Stimulated activated naive CD4-positive, alpha-beta T cell (primary cell): ENCODE results near the gene PPA2.
"Not testable (repeated sequence)": the region's sequence is repeated elsewhere in the genome, so short reads cannot be mapped to it uniquely, and the experiment has no call there.

Source experiments
- DNase-seq, 6 experiments: peaks; one replicate each; lab custom pipeline; 2025; lab: John Stamatoyannopoulos, UW

The PPA2 gene

GRCh38 chr4:105473324-105474098, at the start of gene PPA2:
Gene PPA2 (minus strand): TSS chr4:105474062. CDS start chr4:105474050, 12 bp downstream.
- peak; percentile 65 to 86 (median 73) for DNase-seq

GRCh38 chr4:105520819-105521790, 47.2 kb upstream of the PPA2 start:
- no peak for DNase-seq

GRCh38 chr4:105510245-105510644, 36.4 kb upstream of the PPA2 start:
- no peak for DNase-seq

GRCh38 chr4:105509714-105510113, 35.9 kb upstream of the PPA2 start:
- DNase-seq, result no peak

- DNase-seq, result no peak
Observed at GRCh38 chr4:105509291-105509690, 35.4 kb upstream of the PPA2 start.

GRCh38 chr4:105504744-105505143, 30.9 kb upstream of the PPA2 start:
- DNase-seq, result no peak

GRCh38 chr4:105503484-105503883, 29.6 kb upstream of the PPA2 start:
- no peak for DNase-seq

- DNase-seq, result no peak
Observed at GRCh38 chr4:105496899-105497298, 23.0 kb upstream of the PPA2 start.

- DNase-seq, result no peak
Observed at GRCh38 chr4:105495667-105496066, 21.8 kb upstream of the PPA2 start.

GRCh38 chr4:105490523-105490922, 16.7 kb upstream of the PPA2 start:
- DNase-seq, result no peak

GRCh38 chr4:105483840-105484239, 10.0 kb upstream of the PPA2 start:
- DNase-seq, result no peak

GRCh38 chr4:105474099-105474518, 247 bp upstream of the PPA2 start:
- no peak for DNase-seq

GRCh38 chr4:105472871-105473323, 965 bp downstream of the PPA2 start:
- DNase-seq, result no peak

- DNase-seq, result peak; percentile 18 to 77 (median 57)
Observed at GRCh38 chr4:105471566-105472176, 2.2 kb downstream of the PPA2 start.

GRCh38 chr4:105470766-105471165, 3.1 kb downstream of the PPA2 start:
- no peak for DNase-seq

GRCh38 chr4:105469736-105470135, 4.1 kb downstream of the PPA2 start:
- DNase-seq, result no peak

- no peak for DNase-seq
Observed at GRCh38 chr4:105466580-105466979, 7.3 kb downstream of the PPA2 start.

GRCh38 chr4:105464563-105464962, 9.3 kb downstream of the PPA2 start:
- DNase-seq, result not testable (repeated sequence)

GRCh38 chr4:105462576-105462975, 11.3 kb downstream of the PPA2 start:
- no peak for DNase-seq

GRCh38 chr4:105461621-105462382, 12.1 kb downstream of the PPA2 start:
- DNase-seq, result no peak

GRCh38 chr4:105461221-105461620, 12.6 kb downstream of the PPA2 start:
- DNase-seq, result no peak

- DNase-seq, result no peak
Observed at GRCh38 chr4:105460306-105460705, 13.6 kb downstream of the PPA2 start.
